Body of pancreas (tissue), 4 donors: ENCODE measurements around the gene YBX1.

Experiments
- POLR2A ChIP-seq, 3 donors: fragments of 450-650 bp; IDR thresholded peaks; one replicate each; pipeline ENCODE4 v1.6.1; 2016; ENCODE audit warnings: antibody characterized with exemption in 3 of 3, mild to moderate bottlenecking in 2 of 3
- TF ChIP-seq, protein P1 (sequence below), 7 experiments: fragments of 450-650 bp in 4 of 7; fragments of 200-600 bp in 3 of 7; sonication (generic) in 3 of 7; IDR thresholded peaks; one replicate each; pipeline ENCODE4 v1.5.1; 2016 to 2019; ENCODE audit warnings: antibody characterized with exemption in 7 of 7

DNA sequence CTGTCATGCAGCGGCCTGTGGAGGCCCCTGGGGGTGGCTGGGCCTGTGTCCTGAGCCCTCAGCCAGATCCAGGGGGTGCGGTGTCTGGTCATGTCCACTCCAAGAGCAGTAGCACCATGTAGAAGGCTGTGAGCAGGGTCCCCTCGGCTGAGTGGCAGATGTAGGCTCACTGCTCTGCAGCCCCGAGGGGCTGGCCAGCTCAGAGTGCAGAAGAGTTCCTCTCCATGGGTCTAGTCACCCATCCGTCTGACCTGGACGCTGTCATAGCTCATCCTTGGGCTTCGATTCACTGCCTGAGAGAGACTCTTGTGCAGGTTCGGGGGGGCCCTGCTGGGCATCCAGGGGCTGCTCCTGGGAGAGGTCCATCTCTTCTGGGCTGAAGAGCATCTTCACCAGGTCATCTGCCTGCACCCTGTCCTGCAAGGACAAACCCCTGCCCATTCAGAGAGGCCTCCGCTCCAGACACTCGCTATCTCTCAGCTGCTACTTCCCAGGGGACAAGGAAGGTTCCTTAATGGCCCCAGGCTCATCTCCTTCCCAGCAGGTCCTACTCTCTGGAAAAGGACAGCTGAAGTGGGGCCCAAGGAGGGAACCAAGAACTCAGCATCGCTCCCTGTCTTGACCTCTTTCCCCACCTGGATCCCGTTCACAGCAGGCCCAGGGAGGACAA, 64.4 kb downstream of the YBX1 start:
- TF ChIP-seq, protein P1, sequence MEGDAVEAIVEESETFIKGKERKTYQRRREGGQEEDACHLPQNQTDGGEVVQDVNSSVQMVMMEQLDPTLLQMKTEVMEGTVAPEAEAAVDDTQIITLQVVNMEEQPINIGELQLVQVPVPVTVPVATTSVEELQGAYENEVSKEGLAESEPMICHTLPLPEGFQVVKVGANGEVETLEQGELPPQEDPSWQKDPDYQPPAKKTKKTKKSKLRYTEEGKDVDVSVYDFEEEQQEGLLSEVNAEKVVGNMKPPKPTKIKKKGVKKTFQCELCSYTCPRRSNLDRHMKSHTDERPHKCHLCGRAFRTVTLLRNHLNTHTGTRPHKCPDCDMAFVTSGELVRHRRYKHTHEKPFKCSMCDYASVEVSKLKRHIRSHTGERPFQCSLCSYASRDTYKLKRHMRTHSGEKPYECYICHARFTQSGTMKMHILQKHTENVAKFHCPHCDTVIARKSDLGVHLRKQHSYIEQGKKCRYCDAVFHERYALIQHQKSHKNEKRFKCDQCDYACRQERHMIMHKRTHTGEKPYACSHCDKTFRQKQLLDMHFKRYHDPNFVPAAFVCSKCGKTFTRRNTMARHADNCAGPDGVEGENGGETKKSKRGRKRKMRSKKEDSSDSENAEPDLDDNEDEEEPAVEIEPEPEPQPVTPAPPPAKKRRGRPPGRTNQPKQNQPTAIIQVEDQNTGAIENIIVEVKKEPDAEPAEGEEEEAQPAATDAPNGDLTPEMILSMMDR (IDR thresholded peaks at IDR 0.05): no peak
- no peak for TF ChIP-seq POLR2A (IDR thresholded peaks at IDR 0.05)
